Epithelial cell of proximal tubule (primary cell): Measurements from ENCODE around the gene KCNA1. TPM values are rescaled to one million over a fixed set of nuclear protein-coding genes. Genes with fewer than 3 reads are reported as not detected.

Source experiments
- DNase-seq: peaks from one replicate; pipeline ENCODE4 v3.0.0-alpha.2; 2011; ENCODE audit warnings: low read depth
- H3K4me3 ChIP-seq: 2 replicates; pipeline ENCODE4 v1.5.1; 2011; ENCODE audit warnings: low read depth, mild to moderate bottlenecking, low read length
- total RNA-seq: library from RNA; depleted of rRNA; stranded (reverse); fragments of >200 nt; gene quantifications from 2 replicates; pipeline ENCODE4 v1.2.3, GENCODE V29; 2015
- TF ChIP-seq, protein P1 (sequence below): conservative IDR thresholded peaks from 2 replicates; pipeline ENCODE4 v1.5.1; 2012; ENCODE audit warnings: low read depth, mild to moderate bottlenecking, low read length

The KCNA1 gene
- total RNA-seq, 1 donor from 2014 or later = not detected

DNA sequence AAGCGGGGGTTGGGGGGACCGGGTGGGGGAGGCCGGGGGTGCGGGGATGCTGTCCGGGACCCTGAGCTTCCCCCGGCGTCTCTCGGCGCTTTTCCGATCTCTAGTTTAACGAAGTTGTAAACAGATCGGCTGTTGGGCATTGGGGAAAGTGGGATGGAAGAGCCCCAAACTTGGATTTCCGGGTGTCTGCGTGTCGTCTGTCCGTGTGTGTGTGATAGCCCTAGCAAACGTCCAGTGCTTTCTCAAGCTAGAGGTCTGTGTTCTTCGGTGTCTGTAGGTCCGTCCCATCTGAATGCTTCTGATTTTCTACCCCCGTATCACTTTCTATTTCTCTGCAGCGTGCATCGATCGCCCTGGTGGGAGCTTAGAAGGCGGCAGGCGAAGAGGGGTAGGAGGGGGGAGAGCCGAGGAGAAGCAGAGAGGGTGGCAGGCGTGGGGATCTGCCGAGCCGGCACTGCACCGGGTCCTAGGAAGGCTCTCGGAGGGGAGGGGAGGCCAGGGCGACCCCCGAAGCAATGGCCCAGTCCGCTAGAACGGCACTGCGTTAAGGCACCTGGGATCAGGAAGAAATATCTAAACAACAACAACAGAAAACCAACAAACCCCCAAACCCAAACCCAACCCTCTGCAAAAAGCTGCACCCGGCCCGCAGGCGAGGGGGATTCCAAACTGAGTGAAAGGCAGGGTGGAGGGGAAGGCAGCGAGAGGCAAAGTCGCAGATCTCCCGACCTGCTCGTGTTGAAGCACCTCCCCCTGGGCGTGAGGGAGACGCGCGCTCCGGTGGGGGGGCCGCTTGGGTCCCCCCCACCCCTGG is 1.0 kb downstream of the KCNA1 start:
- peak overlapping the region; percentile 21 for H3K4me3 ChIP-seq
- no peak for DNase-seq
- TF ChIP-seq, protein P1, sequence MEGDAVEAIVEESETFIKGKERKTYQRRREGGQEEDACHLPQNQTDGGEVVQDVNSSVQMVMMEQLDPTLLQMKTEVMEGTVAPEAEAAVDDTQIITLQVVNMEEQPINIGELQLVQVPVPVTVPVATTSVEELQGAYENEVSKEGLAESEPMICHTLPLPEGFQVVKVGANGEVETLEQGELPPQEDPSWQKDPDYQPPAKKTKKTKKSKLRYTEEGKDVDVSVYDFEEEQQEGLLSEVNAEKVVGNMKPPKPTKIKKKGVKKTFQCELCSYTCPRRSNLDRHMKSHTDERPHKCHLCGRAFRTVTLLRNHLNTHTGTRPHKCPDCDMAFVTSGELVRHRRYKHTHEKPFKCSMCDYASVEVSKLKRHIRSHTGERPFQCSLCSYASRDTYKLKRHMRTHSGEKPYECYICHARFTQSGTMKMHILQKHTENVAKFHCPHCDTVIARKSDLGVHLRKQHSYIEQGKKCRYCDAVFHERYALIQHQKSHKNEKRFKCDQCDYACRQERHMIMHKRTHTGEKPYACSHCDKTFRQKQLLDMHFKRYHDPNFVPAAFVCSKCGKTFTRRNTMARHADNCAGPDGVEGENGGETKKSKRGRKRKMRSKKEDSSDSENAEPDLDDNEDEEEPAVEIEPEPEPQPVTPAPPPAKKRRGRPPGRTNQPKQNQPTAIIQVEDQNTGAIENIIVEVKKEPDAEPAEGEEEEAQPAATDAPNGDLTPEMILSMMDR = no peak

- no peak overlapping the region for H3K4me3 ChIP-seq
- TF ChIP-seq, protein P1 = no peak
- no peak for DNase-seq
Observed at GRCh38 chr12:4911316-4911994, 1.8 kb downstream of the KCNA1 start.

DNA sequence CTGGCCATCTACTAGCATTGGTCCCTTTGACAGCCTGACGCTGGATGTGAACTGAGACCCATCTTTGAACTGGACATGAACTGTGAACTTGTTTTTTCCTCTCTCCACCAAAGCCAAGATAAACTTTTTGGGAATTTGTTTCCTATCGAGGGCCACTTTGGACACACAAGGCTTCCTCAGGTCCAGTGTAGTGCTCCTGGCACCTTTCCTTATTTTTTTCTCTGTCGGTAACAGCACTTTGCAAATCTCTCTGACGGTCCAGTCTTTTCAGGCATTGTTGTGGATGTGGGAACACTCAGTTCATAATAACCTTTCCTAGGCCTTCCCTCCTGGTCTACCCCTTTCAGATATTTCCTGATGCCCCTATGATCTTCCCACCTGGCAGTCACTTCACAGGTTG is 5.0 kb downstream of the KCNA1 start:
- DNase-seq = no peak
- TF ChIP-seq, protein P1 = no peak
- H3K4me3 ChIP-seq = no peak overlapping the region

DNA sequence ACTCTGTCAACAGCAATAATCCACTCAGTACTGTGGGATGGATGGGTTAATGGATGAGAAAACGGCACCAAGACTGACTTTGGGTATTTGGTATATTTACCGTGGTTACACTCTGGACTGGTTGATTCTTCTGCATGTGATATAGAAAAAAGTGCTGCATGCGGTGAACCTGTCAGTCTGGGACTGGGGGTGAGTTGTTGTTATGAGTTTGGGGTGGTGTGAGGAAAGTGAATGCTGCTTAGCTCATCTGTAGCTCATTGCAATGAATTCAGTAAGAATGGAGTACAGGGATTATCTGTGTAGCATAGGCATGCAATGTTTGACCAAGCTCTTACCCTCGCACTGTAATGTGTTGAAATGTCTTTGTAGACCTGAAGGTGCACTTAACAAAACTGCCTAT is 6.0 kb downstream of the KCNA1 start:
- no peak for DNase-seq
- H3K4me3 ChIP-seq = no peak overlapping the region
- TF ChIP-seq, protein P1 = no peak

DNA sequence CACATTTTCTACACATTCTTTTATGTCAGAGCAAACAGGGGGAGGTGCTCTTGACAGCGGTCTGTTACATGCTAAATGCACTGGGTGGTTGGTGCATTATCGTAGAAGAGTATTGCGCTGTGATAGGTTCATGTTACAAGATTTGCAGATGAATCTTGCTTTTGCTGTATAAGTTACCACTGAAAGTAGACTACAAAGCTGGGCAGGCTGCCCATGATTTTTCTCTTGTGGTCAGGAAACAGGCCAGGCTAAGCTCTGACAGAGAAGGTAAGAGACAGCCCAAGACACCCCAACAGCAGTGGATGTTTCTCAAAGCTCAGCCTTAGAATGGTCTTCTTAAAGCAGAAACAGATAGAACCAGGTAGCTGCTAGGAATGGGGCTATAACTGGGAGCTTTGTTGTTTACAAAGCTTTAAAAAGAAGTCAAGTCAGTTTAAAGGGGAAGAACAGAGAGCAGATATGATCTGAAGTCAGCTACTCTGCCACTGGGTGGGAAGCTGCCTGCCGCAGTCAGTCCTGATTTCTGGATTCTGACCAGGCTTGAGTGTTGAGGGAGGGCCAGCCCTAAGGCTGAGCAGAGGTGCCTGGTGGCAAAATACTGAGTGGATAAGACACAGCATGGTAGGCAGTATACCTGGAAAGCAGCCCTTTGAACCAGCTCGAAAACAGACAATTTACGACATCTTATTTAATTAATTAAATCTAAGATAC is 9.4 kb downstream of the KCNA1 start:
- TF ChIP-seq, protein P1 = no peak
- no peak for DNase-seq

DNA sequence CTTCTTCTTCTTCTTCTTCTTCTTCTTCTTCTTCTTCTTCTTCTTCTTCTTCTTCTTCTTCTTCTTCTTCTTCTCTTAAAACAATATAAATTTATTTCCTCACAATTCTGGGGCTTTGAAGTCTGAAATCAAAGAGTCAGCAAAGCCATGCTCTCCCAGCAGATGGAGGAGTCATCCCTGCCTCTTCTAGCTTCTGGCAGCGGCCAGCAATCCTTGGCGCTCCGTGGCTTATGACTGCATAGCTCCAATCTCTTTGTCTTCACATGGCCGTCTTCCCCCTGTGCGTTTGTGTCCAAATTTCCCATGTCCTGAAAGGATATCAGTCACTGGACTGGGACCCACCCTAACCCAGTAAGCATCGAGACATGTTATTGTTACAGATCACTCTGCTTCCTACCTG is 22.9 kb downstream of the KCNA1 start:
- no peak overlapping the region for H3K4me3 ChIP-seq
- TF ChIP-seq, protein P1 = no peak
- DNase-seq = no peak

More for the DNA sequence above, 9.4 kb downstream of the KCNA1 start:
- no peak overlapping the region for H3K4me3 ChIP-seq
